CD4-positive, alpha-beta T cell (primary cell): ENCODE results near the gene CTNNA3. TPM values are rescaled to one million over a fixed set of nuclear protein-coding genes. Genes with fewer than 3 reads are reported as not detected.

ENCODE experiments used
- ATAC-seq: fragments of 200-7000 bp; cut with Tn5 transposase; one replicate; pipeline ENCODE4 v1.10.0; 2022; ENCODE audit warnings: mild to moderate bottlenecking; ENCODE audit not compliant: poor library complexity
- CTCF ChIA-PET: fragments of 350-600 bp; sonication (Branson Sonifier 250); formaldehyde crosslinking; loops from one replicate; lab custom pipeline; 2021; ENCODE audit warnings: antibody characterized with exemption, inconsistent platforms; lab: Charles Lee
- POLR2A ChIA-PET: fragments of 350-600 bp; sonication (Branson Sonifier 250); formaldehyde crosslinking; loops from one replicate; lab custom pipeline; 2021; ENCODE audit warnings: antibody characterized with exemption, inconsistent platforms; lab: Charles Lee
- DNase-seq, 14 experiments: peaks; one replicate each; pipeline ENCODE4 v3.0.0-alpha.2; 2013 to 2020; ENCODE audit warnings: mixed read lengths in 2 of 14
- H3K27ac ChIP-seq, 2 donors: one replicate each; pipeline versions ENCODE4 v1.5.1 to v1.7.0; 2013; ENCODE audit warnings: low read length in 2 of 2, low read depth in 1 of 2, mild to moderate bottlenecking in 1 of 2
- H3K27me3 ChIP-seq, 2 experiments: 1 replicate in 1 of 2; 2 replicates in 1 of 2; pipeline versions ENCODE4 v1.6.1 to v1.7.0; 2013; ENCODE audit warnings: low read length in 2 of 2, control low read depth in 1 of 2, mild to moderate bottlenecking in 1 of 2, moderate library complexity in 1 of 2; ENCODE audit not compliant: insufficient read depth in 2 of 2, control insufficient read depth in 1 of 2
- H3K36me3 ChIP-seq: one replicate; pipeline ENCODE4 v1.6.1; 2013; ENCODE audit warnings: low read length, control low read depth; ENCODE audit not compliant: insufficient read depth
- H3K4me1 ChIP-seq: one replicate; pipeline ENCODE4 v1.6.1; 2013; ENCODE audit warnings: low read length, control low read depth; ENCODE audit not compliant: insufficient read depth
- H3K4me3 ChIP-seq: one replicate; pipeline ENCODE4 v1.5.1; 2013; ENCODE audit warnings: mild to moderate bottlenecking, low read length, moderate library complexity
- H3K9me3 ChIP-seq, 2 experiments: 1 replicate in 1 of 2; 2 replicates in 1 of 2; pipeline versions ENCODE4 v1.6.1 to v1.7.0; 2013; ENCODE audit warnings: low read length in 2 of 2, mild to moderate bottlenecking in 2 of 2, control low read depth in 1 of 2, moderate library complexity in 1 of 2; ENCODE audit not compliant: control insufficient read depth in 1 of 2, insufficient read depth in 1 of 2
- H3K27ac Mint-ChIP-seq: one replicate; pipeline ENCODE4 v1.8.0; 2020; ENCODE audit warnings: mixed read lengths
- H3K27me3 Mint-ChIP-seq: one replicate; pipeline ENCODE4 v1.8.0; 2021; ENCODE audit warnings: mixed read lengths
- H3K36me3 Mint-ChIP-seq: one replicate; pipeline ENCODE4 v1.8.0; 2021; ENCODE audit warnings: low read depth, mixed read lengths
- H3K4me1 Mint-ChIP-seq: one replicate; pipeline ENCODE4 v1.8.0; 2021; ENCODE audit warnings: low read depth, mixed read lengths
- H3K4me3 Mint-ChIP-seq: one replicate; pipeline ENCODE4 v1.8.0; 2020; ENCODE audit warnings: mild to moderate bottlenecking, mixed read lengths
- H3K9me3 Mint-ChIP-seq: one replicate; pipeline ENCODE4 v1.8.0; 2020; ENCODE audit warnings: mixed read lengths
- intact Hi-C, 2 experiments: fragments of 100-400 bp; cut with DNase I in 1 of 2; cut with micrococcal nuclease in 1 of 2; formaldehyde crosslinking; loops; one replicate each; pipeline versions ENCODE4 v1.15.1 to v1.9.0; 2023 to 2025; cut with DNase I, micrococcal nuclease
- total RNA-seq, 174 experiments: library from RNA in 2 of 174; stranded (reverse) in 2 of 174; gene quantifications; one replicate each; pipeline ENCODE4 v1.2.3 and lab custom pipeline; 2021 to 2026
- TF ChIP-seq, protein P1 (sequence below): fragments of 200-600 bp; IDR thresholded peaks from one replicate; pipeline ENCODE4 v1.8.0; 2022; ENCODE audit warnings: antibody characterized with exemption, mild to moderate bottlenecking

The CTNNA3 gene
- total RNA-seq, 2 experiments from 2014 or later, result 0.80 TPM; not detected in 1

- H3K9me3 ChIP-seq, result no peaks in the 10 kb centered on the region
- DNase-seq, result no peak
- H3K27ac ChIP-seq, result no peak overlapping the region
- H3K27ac Mint-ChIP-seq, result no peak overlapping the region
- ChIA-PET POLR2A (interaction anchor here (0.6 kb wide), 1 partner anchor 84 kb away, joined by 3 read pairs; no protein-coding TSS in a partner anchor), CTCF (no interaction called here)
- ATAC-seq, result no peak
- H3K9me3 Mint-ChIP-seq, result no peaks in the 10 kb centered on the region
- no peaks in the 10 kb centered on the region for H3K36me3 Mint-ChIP-seq
- H3K4me1 Mint-ChIP-seq, result no peaks in the 10 kb centered on the region
- no peaks in the 10 kb centered on the region for H3K4me1 ChIP-seq
- no peaks in the 10 kb centered on the region for H3K27me3 Mint-ChIP-seq
- no peaks in the 10 kb centered on the region for H3K36me3 ChIP-seq
- no peak overlapping the region for H3K4me3 Mint-ChIP-seq
- TF ChIP-seq, protein P1, sequence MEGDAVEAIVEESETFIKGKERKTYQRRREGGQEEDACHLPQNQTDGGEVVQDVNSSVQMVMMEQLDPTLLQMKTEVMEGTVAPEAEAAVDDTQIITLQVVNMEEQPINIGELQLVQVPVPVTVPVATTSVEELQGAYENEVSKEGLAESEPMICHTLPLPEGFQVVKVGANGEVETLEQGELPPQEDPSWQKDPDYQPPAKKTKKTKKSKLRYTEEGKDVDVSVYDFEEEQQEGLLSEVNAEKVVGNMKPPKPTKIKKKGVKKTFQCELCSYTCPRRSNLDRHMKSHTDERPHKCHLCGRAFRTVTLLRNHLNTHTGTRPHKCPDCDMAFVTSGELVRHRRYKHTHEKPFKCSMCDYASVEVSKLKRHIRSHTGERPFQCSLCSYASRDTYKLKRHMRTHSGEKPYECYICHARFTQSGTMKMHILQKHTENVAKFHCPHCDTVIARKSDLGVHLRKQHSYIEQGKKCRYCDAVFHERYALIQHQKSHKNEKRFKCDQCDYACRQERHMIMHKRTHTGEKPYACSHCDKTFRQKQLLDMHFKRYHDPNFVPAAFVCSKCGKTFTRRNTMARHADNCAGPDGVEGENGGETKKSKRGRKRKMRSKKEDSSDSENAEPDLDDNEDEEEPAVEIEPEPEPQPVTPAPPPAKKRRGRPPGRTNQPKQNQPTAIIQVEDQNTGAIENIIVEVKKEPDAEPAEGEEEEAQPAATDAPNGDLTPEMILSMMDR, result no peak
- H3K27me3 ChIP-seq, result no peaks in the 10 kb centered on the region
- no peak overlapping the region for H3K4me3 ChIP-seq
- intact Hi-C loops, result no loop called here
Measured at GRCh38 chr10:66773472-66773817, 922.5 kb downstream of the CTNNA3 start.

GRCh38 chr10:66772548-66773471 is 923.2 kb downstream of the CTNNA3 start:
- TF ChIP-seq, protein P1, result no peak
- H3K27ac Mint-ChIP-seq, result no peak overlapping the region
- POLR2A ChIA-PET, result no interaction called here

DNA sequence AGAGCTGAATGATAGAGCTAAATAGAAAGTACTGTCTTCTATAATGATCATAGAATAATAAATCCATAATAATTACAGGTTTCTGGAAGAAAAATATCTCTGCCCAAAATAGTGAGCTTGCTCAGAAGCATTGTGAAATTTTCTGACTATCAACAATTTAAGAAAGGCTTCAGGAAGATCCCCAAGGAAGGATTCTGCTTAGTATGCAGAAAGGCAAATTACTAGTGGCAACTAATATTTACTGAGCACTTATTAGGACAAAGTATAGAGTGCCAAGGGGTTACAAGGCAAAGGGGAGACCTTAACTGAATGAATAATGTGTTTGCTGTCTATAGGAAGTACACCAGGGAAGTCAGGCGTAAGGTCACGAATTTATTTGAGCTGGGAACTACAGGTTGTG is 928.3 kb downstream of the CTNNA3 start:
- POLR2A ChIA-PET, result no interaction called here
- H3K27ac Mint-ChIP-seq, result no peak overlapping the region

More at GRCh38 chr10:66772548-66773471, 923.2 kb downstream of the CTNNA3 start:
- Mint-ChIP-seq H3K4me3 (no peak overlapping the region), H3K27me3 (no peaks in the 10 kb centered on the region), H3K4me1 (no peaks in the 10 kb centered on the region), H3K36me3 (no peaks in the 10 kb centered on the region), H3K9me3 (no peaks in the 10 kb centered on the region)
- no peaks in the 10 kb centered on the region for H3K36me3 ChIP-seq
- no peaks in the 10 kb centered on the region for H3K27me3 ChIP-seq
- DNase-seq (no peak), ATAC-seq (no peak)
- H3K9me3 ChIP-seq, result no peaks in the 10 kb centered on the region
- intact Hi-C loops, result no loop called here
- H3K27ac ChIP-seq, result no peak overlapping the region
- CTCF ChIA-PET, result no interaction called here
- no peaks in the 10 kb centered on the region for H3K4me1 ChIP-seq
- no peak overlapping the region for H3K4me3 ChIP-seq

More for the DNA sequence above, 928.3 kb downstream of the CTNNA3 start:
- no peaks in the 10 kb centered on the region for H3K36me3 Mint-ChIP-seq
- DNase-seq (no peak), ATAC-seq (no peak)
- Histone ChIP-seq H3K4me1 (no peaks in the 10 kb centered on the region), H3K4me3 (no peak overlapping the region), H3K27ac (no peak overlapping the region), H3K27me3 (no peaks in the 10 kb centered on the region), H3K9me3 (no peaks in the 10 kb centered on the region), H3K36me3 (no peaks in the 10 kb centered on the region)
- no peak overlapping the region for H3K4me3 Mint-ChIP-seq
- intact Hi-C loops, result no loop called here
- CTCF ChIA-PET, result no interaction called here
- no peaks in the 10 kb centered on the region for H3K9me3 Mint-ChIP-seq
- no peaks in the 10 kb centered on the region for H3K4me1 Mint-ChIP-seq
- no peaks in the 10 kb centered on the region for H3K27me3 Mint-ChIP-seq
- TF ChIP-seq, protein P1, result no peak
